ES-I3 (cell line): Measurements from ENCODE around the gene FUT9.

Experiments used
- H3K36me3 ChIP-seq: 2 replicates; pipeline ENCODE4 v1.6.1; 2013; ENCODE audit warnings: mild to moderate bottlenecking, low read length, control low read depth, moderate library complexity; ENCODE audit not compliant: insufficient read depth
- H3K4me1 ChIP-seq: 2 replicates; pipeline ENCODE4 v1.6.1; 2013; ENCODE audit warnings: mild to moderate bottlenecking, control low read depth, low read length; ENCODE audit not compliant: insufficient read depth
- H3K9ac ChIP-seq: 2 replicates; pipeline ENCODE4 v1.6.1; 2013; ENCODE audit warnings: low read depth, mild to moderate bottlenecking, low read length, moderate library complexity
- H3K9me3 ChIP-seq: 2 replicates; pipeline ENCODE4 v1.6.1; 2013; ENCODE audit warnings: mild to moderate bottlenecking, low read length, moderate library complexity; ENCODE audit not compliant: control insufficient read depth, insufficient read depth

FUT9 gene

DNA sequence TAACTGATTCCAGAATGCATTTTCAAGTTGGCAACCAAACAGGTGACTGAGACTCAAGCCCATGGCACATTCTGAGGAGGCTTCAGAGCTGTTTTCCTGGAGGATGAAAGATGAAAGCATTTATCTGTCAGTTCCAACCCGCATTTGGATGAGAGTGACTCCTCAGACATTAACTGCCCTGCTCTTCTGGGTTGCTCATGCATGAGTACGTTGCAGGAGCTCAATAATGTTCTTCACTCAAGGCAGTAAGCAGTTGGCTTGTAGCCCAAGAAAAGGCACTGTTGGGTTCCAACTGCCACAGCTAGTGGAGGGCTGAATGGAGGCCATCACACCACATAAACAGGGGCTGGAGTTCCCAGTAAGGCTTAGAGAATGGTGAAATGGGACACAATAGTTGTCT, 155.3 kb downstream of the FUT9 start:
- Histone ChIP-seq H3K36me3 (no peaks in the 10 kb centered on the region), H3K4me1 (no peaks in the 10 kb centered on the region), H3K9me3 (no peaks in the 10 kb centered on the region), H3K9ac (no peak overlapping the region)

DNA sequence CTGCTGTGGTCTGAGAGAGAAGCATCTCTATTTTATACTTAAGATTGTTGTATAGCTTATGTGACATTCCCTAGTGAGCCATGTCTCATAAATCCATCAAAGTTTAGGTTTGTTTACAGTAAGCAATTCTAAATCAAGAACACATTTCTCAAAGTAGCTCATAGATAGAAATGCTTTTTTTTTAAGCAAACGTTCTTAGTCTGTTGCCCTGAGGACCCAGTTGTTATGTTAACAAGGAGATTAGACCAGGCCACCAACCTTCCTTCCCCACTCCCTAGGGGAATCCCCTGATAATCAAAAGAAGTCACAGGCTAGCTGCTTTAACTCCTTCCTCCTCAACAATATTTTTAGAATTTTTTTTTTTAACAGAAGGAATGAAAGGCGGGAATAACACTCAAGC, 169.0 kb downstream of the FUT9 start:
- Histone ChIP-seq H3K9me3 (no peaks in the 10 kb centered on the region), H3K9ac (no peak overlapping the region)

DNA sequence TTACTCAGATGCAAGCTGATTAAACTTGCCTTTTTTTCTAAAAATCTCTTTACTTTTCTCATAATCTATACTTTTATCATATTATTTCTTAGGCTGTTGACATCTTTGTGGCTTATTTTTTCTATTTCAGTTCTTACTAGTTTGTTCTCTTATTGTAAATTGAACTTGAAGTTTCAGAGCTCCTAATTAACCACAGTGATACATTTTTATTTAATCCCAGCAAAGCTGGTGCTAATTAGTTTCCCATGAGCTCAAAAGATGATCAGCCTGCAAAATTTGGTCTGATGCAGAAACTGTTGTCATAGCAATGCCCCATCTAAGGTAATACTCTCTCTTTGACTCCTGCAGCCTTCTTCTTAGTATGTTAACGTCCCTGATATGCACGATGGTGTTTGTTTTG, 170.3 kb downstream of the FUT9 start:
- no peak overlapping the region for H3K9ac ChIP-seq
- peaks cover 16% of the 10 kb centered on the region; the same call in 1 of the 2 replicates for H3K4me1 ChIP-seq
- H3K9me3 ChIP-seq, result no peaks in the 10 kb centered on the region
- no peaks in the 10 kb centered on the region for H3K36me3 ChIP-seq

More for the DNA sequence above, 169.0 kb downstream of the FUT9 start:
- H3K4me1 ChIP-seq, result peaks cover 16% of the 10 kb centered on the region; the same call in 1 of the 2 replicates
- H3K36me3 ChIP-seq, result no peaks in the 10 kb centered on the region

DNA sequence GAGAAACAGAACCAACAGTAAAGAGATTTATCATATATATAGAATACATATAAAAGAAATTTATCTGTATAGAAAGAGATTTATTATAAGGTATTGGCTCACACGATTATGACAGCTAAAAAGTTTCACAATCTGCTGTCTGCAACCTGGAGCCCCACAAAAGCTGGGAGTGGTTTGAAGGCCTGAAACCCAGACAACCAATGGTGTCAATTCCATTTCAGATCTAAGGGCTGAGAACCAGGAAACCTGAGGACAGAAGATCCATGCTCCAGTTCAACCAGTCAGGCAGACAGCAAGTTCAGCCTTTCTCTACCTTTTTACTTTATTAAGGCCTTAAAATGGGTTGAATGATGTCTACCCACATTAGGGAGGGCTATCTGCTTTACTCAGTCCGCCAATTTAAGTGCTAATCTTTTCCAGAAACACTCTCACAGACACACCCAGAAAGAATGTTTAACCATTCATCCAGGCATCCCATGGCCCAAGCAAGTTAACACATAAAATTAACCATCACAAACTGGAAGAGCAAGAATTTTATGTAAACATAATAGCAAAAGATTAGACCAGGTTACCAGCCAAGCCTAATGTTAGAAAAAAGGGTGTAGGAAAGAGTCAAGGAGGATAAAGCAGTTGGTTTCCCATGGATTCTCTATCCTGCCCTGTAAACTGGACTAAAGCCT, 170.9 kb downstream of the FUT9 start:
- Histone ChIP-seq H3K4me1 (peaks cover 16% of the 10 kb centered on the region; the same call in 1 of the 2 replicates), H3K36me3 (no peaks in the 10 kb centered on the region), H3K9me3 (no peaks in the 10 kb centered on the region), H3K9ac (no peak overlapping the region)

DNA sequence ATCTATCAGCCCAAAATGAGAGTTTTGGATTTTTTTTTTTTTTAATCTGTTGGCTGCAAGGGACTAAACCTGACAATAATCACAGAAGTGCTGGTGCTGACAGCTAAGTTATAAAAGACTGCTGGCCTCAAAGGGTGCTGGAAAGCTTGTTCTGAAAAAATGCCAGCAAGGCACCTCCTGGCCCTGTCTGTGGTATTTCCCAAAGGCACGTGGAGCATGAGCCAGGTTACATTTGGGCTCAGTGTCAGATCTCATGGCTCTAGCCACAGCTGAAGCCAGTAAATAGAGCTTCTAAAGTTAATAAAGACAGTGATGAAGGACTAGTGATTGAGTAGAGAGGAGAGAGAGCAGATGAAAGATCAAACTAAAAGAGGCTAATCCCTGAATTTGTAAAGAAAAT, 178.9 kb downstream of the FUT9 start:
- no peaks in the 10 kb centered on the region for H3K4me1 ChIP-seq
- no peaks in the 10 kb centered on the region for H3K36me3 ChIP-seq
- H3K9me3 ChIP-seq, result no peaks in the 10 kb centered on the region
- H3K9ac ChIP-seq, result no peak overlapping the region

DNA sequence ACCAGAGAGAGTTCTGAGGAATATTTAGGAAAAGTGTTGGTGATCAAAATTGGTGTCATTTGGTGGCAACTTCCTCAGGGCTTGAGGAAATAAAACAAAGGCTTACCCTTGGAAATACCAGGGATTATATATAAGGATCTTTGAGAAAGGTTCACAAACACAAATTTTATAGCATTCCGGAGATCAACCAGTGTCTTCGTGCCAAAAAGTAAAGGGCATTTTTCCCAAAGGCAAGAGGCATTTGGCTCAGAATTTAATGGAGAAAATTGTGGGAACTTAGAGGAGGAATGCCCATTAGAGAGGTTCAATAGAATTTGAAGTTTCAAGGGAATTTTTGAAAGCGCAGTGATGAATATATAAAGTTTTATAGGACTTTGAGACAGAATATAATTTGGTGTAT, 179.5 kb downstream of the FUT9 start:
- H3K36me3 ChIP-seq, result no peaks in the 10 kb centered on the region
- no peaks in the 10 kb centered on the region for H3K4me1 ChIP-seq
- H3K9ac ChIP-seq, result no peak overlapping the region
- no peaks in the 10 kb centered on the region for H3K9me3 ChIP-seq

DNA sequence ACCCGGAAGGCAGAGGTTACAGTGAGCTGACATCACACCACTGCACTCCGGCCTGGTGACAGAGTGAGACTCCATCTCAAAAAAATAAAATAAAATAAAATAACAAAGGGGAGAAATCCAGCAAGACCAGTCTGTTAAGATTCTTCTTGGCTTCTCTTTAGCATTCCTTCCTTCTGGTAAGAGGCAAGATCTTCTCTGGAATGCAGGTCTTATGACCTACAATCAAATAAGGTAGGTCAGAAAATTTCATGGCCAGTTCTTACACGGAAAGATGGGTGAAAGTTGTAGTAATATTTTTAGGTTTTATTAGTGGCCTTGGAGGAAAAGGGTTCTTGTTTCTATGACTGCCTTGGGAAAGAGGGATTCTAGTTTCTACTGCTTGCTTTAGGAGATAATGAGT, 180.9 kb downstream of the FUT9 start:
- H3K9ac ChIP-seq, result no peak overlapping the region
- H3K4me1 ChIP-seq, result no peaks in the 10 kb centered on the region
- no peaks in the 10 kb centered on the region for H3K36me3 ChIP-seq
- no peaks in the 10 kb centered on the region for H3K9me3 ChIP-seq

DNA sequence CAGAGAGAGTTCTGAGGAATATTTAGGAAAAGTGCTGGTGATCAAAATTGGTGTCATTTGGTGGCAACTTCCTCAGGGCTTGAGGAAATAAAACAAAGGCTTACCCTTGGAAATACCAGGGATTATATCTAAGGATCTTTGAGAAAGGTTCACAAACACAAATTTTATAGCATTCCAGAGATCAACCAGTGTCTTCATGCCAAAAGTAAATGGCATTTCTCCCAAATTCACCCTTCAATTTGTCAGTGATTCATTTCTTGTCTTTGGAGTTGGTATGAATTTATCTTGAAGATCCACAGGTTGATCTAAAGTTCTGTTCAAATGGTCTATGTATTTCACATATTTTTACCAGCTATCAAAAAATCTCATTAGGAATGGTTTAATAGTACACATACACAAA, 181.5 kb downstream of the FUT9 start:
- Histone ChIP-seq H3K9me3 (no peaks in the 10 kb centered on the region), H3K36me3 (no peaks in the 10 kb centered on the region), H3K4me1 (no peaks in the 10 kb centered on the region), H3K9ac (no peak overlapping the region)

DNA sequence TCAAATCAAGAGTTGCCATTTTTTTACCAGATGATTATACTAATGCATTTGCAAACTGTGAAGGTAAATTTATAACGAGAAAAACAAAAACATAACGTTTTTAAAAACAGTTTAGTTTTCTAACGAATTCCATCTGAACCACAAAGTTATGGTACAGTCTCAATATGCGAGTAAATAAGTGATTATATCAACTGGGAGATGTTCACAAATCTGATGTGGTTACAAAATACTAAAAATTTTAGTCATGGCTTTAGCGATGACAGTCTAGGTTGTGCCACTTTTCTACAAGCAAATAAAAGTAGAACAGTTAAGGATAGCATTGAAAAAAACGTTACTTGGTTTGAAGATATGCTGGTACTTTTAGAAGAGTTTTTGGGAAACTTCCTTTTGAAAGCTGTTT, 186.8 kb downstream of the FUT9 start:
- no peaks in the 10 kb centered on the region for H3K4me1 ChIP-seq
- H3K36me3 ChIP-seq, result no peaks in the 10 kb centered on the region
- H3K9ac ChIP-seq, result no peak overlapping the region
- no peaks in the 10 kb centered on the region for H3K9me3 ChIP-seq

DNA sequence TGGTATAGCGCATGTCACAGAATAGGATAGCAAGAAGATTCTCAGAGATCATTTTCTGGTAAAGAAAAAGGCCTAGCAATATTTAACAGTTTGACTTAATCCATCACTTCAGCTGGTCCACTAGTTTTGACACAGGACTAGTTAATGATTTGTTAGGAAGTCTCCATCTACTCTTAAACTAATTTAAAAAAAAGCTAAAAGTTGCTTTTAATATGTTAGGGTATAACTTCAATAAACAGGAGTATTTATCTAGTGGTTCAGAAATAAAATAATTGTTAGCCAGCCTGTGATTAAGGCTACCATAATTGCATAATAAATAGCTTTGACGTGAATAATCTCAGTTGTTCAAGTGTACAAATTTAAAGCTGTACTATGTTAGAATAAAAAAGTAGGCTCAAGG, 195.6 kb downstream of the FUT9 start:
- H3K36me3 ChIP-seq, result no peaks in the 10 kb centered on the region
- H3K4me1 ChIP-seq, result no peaks in the 10 kb centered on the region
- H3K9ac ChIP-seq, result no peak overlapping the region
- no peaks in the 10 kb centered on the region for H3K9me3 ChIP-seq

DNA sequence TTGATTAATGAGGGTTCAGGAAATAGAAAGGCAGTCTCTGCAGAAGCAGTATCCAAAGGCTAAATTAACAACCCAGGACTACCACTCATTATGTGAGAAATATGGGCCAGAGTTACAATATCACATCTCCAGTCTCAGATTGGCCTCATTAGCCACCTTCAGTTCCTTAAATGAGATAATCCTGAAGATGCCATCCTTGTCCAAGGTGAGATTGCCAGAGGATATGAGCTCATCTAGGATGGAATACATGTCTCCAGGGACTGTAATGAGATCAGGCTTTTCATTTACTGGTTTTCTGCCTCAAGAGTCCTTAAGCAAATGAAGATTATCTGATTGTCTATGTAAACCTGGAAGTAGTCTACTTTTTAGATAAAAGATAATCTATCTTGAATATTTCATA, 196.3 kb downstream of the FUT9 start:
- Histone ChIP-seq H3K36me3 (no peaks in the 10 kb centered on the region), H3K4me1 (no peaks in the 10 kb centered on the region), H3K9me3 (no peaks in the 10 kb centered on the region), H3K9ac (no peak overlapping the region)

DNA sequence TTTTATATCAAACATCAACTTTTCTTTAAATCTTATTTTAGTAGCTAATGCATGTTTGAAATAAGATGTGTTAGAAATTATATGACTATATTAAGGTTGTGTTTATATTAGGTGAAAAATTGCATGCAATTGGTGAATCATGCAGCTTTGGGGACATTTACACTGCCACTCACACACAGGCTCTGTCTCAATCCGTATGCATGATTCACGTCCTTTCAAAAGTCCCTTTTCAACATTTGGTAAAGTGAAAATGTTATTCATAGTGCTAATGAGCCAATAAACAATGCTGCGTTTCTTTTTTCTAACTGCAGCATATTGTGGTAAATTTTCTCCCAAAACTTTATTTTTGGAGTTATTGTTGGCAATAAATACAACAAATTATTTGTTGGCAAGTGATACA, 198.0 kb downstream of the FUT9 start:
- H3K36me3 ChIP-seq, result no peaks in the 10 kb centered on the region
- H3K4me1 ChIP-seq, result no peaks in the 10 kb centered on the region
- H3K9me3 ChIP-seq, result no peaks in the 10 kb centered on the region
- no peak overlapping the region for H3K9ac ChIP-seq

DNA sequence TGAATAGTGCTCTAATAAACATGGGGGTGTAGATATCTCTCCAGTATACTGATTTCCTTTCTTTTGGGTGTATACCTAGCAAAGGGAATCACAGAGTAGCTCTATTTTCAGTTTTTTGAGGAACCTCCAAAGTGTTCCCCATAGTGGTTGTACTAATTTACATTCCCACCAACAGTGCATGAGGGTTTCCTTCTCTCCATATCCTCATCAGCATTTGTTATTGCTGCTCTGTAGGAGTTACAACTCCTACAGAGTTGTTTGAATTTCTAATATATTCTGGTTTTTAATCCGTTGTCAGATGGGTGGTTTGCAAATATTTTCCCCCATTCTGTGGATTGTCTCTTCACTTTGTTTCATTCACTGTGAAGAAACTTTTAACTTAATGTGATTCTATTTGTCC, 207.9 kb downstream of the FUT9 start:
- Histone ChIP-seq H3K9me3 (no peaks in the 10 kb centered on the region), H3K4me1 (no peaks in the 10 kb centered on the region), H3K36me3 (no peaks in the 10 kb centered on the region), H3K9ac (no peak overlapping the region)

DNA sequence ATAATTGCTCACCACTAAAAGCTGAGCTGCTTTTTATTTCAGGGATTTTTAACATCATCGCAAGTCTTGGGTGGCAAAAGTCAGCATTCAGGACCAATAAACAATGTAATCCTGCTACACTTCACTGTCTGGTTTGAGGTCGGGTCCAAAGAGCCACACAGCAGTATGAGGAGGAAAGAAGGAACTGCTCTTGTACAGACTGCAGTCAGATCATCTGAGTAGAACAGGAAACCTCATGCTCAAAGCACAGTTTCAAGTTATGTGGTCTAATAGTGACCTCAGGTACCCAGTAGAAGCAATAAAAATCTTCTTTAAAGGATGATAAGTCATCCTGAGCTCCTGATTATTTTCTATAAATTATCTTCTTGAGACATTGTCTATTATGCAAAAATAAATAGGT, 211.4 kb downstream of the FUT9 start:
- no peaks in the 10 kb centered on the region for H3K9me3 ChIP-seq
- H3K36me3 ChIP-seq, result no peaks in the 10 kb centered on the region
- H3K4me1 ChIP-seq, result no peaks in the 10 kb centered on the region
- H3K9ac ChIP-seq, result no peak overlapping the region

DNA sequence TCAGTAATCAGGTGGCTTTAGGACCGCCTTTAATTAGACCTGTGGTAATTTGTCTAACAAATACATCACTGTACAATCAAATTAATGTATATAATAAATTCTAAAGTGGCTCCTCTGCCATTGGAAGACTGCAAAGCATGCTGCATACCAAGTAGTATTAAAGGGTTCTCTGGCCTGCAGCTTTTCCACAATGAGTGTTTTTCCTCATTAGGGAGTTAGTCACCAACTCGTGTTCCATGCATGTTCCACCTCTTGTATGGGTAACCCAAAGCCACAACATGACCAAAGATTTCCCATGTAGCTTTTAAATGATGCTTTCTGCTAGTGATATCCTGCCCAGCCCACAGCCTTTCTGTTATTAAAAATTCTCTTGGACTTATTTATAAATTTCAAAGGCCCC, 218.7 kb downstream of the FUT9 start:
- H3K9me3 ChIP-seq, result no peaks in the 10 kb centered on the region
- H3K4me1 ChIP-seq, result peaks cover 8% of the 10 kb centered on the region; the same call in 1 of the 2 replicates
- H3K9ac ChIP-seq, result no peak overlapping the region

DNA sequence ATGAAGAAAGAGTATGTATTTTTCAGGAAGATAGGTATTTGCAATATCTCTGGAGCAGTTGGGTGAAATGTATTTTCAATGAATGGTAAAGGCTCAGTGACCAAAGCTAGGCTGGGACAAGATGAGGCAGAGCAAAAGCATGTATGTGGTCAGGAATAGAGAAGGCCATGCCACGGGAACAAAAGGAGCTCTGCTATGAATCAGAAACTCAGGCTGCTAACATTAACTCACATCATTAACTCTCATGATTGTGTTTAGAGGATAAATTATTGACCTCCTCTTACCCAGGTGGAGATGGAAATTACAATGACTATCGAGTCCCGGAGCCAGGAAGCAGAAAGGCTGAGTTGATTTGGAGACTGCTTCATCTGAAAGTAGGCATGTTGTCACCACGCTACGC, 220.2 kb downstream of the FUT9 start:
- Histone ChIP-seq H3K9ac (no peak overlapping the region), H3K36me3 (no peaks in the 10 kb centered on the region), H3K9me3 (no peaks in the 10 kb centered on the region), H3K4me1 (peaks cover 8% of the 10 kb centered on the region; the same call in 1 of the 2 replicates)

More for the DNA sequence above, 218.7 kb downstream of the FUT9 start:
- no peaks in the 10 kb centered on the region for H3K36me3 ChIP-seq
